ENCODE results near the gene WWOX. TPM values are rescaled to one million over a fixed set of nuclear protein-coding genes. Genes with fewer than 3 reads are reported as not detected.

Gene WWOX
- total and polyA plus RNA-seq, 4 donors = 5.4 to 61.5 (median 18.4) TPM

DNA sequence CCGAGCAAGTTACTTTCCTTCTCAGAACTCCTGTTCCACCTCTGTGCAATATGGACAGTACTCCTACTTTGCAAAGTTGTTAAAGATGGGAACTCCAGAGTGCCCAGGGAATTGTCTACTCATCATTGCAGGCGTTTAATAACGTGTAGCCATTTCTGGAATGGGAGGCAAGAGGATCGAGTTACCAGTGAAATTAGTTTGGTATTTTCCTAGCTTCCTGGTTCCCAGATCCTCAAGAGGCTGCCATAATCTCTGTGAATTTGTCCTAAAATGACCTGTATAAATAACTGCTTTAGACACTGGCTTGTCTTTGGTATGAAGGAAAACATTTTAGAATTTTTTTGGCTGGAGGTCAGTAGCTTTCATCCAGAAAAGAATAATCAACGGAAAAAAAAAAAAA, 27.7 kb downstream of the WWOX start:
- TF ChIP-seq, protein P1, sequence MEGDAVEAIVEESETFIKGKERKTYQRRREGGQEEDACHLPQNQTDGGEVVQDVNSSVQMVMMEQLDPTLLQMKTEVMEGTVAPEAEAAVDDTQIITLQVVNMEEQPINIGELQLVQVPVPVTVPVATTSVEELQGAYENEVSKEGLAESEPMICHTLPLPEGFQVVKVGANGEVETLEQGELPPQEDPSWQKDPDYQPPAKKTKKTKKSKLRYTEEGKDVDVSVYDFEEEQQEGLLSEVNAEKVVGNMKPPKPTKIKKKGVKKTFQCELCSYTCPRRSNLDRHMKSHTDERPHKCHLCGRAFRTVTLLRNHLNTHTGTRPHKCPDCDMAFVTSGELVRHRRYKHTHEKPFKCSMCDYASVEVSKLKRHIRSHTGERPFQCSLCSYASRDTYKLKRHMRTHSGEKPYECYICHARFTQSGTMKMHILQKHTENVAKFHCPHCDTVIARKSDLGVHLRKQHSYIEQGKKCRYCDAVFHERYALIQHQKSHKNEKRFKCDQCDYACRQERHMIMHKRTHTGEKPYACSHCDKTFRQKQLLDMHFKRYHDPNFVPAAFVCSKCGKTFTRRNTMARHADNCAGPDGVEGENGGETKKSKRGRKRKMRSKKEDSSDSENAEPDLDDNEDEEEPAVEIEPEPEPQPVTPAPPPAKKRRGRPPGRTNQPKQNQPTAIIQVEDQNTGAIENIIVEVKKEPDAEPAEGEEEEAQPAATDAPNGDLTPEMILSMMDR (IDR thresholded peaks at IDR 0.05; ENCODE audit: control extremely low read depth, extremely low read depth) = no peak
- Histone ChIP-seq H3K27me3 (ENCODE audit: control insufficient read depth in 3 of 3, insufficient read depth in 3 of 3, low read length in 2 of 3) (no peaks in the 10 kb centered on the region), H3K9me3 (ENCODE audit: control insufficient read depth in 4 of 4, insufficient read depth in 3 of 4, low read length in 3 of 4) (peaks cover 0 to 3% (median 0%) of the 10 kb centered on the region in 4 donors), H3K9ac (ENCODE audit: insufficient read depth in 1 of 2, low read length in 2 of 2) (no peak overlapping the region), H3K4me3 (no peak overlapping the region), H3K27ac (ENCODE audit: low read depth in 1 of 2, low read length in 1 of 2) (peak overlapping the region in 1 of 2 donors; percentile 23), H3K4me1 (ENCODE audit: control insufficient read depth in 5 of 5, insufficient read depth in 5 of 5, low read length in 5 of 5) (peaks cover 0 to 49% (median 6%) of the 10 kb centered on the region in 5 donors), H3K36me3 (ENCODE audit: control insufficient read depth in 4 of 4, insufficient read depth in 4 of 4, low read length in 4 of 4) (no peaks in the 10 kb centered on the region)
- DNase-seq (peak in 2 of 3 donors; percentile 60 to 63), ATAC-seq (ENCODE audit: insufficient read depth, low FRiP score) (no peak)
- WGBS, 2 donors = 39 to 66% methylated on average over 5 of the region's 5 CpGs

DNA sequence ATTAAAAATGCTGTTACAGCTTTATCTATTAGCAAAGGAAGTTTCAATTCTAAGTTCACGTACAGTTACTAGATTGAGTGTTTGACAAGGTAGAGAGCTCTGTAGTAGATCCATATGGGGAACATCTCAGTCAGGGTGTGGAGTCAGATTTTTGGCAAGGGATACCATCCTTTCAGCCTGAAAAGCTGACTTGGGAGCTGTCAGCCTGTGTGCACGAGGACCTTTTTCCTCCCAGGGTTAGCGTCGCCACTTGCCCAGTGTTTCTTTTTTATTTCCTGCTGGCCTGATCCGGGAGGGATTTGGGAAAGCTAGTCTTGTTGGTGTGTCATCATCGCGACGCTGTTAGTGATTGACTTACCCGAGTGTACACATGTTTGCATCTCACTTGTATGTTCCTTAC, 29.5 kb downstream of the WWOX start:
- H3K36me3 ChIP-seq (ENCODE audit: control insufficient read depth in 4 of 4, insufficient read depth in 4 of 4, low read length in 4 of 4) = peaks cover 0 to 2% (median 0%) of the 10 kb centered on the region in 4 donors
- no peak overlapping the region for H3K9ac ChIP-seq (ENCODE audit: insufficient read depth in 1 of 2, low read length in 2 of 2)

DNA sequence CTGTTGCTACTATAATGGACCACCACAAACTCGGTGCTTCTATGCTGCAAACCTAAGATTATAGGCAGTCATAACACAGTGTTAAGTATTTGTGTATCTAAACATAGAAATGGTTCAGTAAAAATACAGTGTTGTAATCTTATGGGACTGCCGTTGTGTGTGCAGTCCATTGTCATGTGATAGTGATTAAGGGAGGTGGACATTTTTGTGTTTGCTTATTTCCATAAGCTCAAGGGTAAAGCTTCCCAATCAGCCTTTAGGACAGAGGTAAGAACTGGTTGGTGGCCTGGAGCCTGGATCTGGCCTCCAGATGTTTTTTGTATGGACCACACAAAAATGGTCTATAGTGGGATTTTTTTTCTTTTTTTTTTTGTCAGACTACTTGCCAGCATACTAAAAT, 29.9 kb downstream of the WWOX start:
- DNase-seq (no peak), ATAC-seq (ENCODE audit: insufficient read depth, low FRiP score) (no peak)
- H3K4me1 ChIP-seq (ENCODE audit: control insufficient read depth in 5 of 5, insufficient read depth in 5 of 5, low read length in 5 of 5) = peaks cover 0 to 41% (median 6%) of the 10 kb centered on the region in 5 donors
- TF ChIP-seq, protein P1 (IDR thresholded peaks at IDR 0.05; ENCODE audit: control extremely low read depth, extremely low read depth) = no peak
- no peaks in the 10 kb centered on the region for H3K27me3 ChIP-seq (ENCODE audit: control insufficient read depth in 3 of 3, insufficient read depth in 3 of 3, low read length in 2 of 3)
- no peak overlapping the region for H3K27ac ChIP-seq (ENCODE audit: low read depth in 1 of 2, low read length in 1 of 2)
- no peak overlapping the region for H3K9ac ChIP-seq (ENCODE audit: insufficient read depth in 1 of 2, low read length in 2 of 2)
- 72 to 80% methylated on average over 2 of the region's 2 CpGs for WGBS, 2 donors
- H3K9me3 ChIP-seq (ENCODE audit: control insufficient read depth in 4 of 4, insufficient read depth in 3 of 4, low read length in 3 of 4) = peaks cover 0 to 3% (median 0%) of the 10 kb centered on the region in 4 donors
- no peak overlapping the region for H3K4me3 ChIP-seq
- H3K36me3 ChIP-seq (ENCODE audit: control insufficient read depth in 4 of 4, insufficient read depth in 4 of 4, low read length in 4 of 4) = peaks cover 0 to 2% (median 0%) of the 10 kb centered on the region in 4 donors

More for the DNA sequence above, 29.5 kb downstream of the WWOX start:
- WGBS, 2 donors = 67 to 69% methylated on average over 9 of the region's 9 CpGs
- Histone ChIP-seq H3K9me3 (ENCODE audit: control insufficient read depth in 4 of 4, insufficient read depth in 3 of 4, low read length in 3 of 4) (peaks cover 0 to 3% (median 0%) of the 10 kb centered on the region in 4 donors), H3K4me3 (no peak overlapping the region), H3K27me3 (ENCODE audit: control insufficient read depth in 3 of 3, insufficient read depth in 3 of 3, low read length in 2 of 3) (no peaks in the 10 kb centered on the region), H3K4me1 (ENCODE audit: control insufficient read depth in 5 of 5, insufficient read depth in 5 of 5, low read length in 5 of 5) (peaks cover 0 to 45% (median 6%) of the 10 kb centered on the region in 5 donors), H3K27ac (ENCODE audit: low read depth in 1 of 2, low read length in 1 of 2) (no peak overlapping the region)
- ATAC-seq (ENCODE audit: insufficient read depth, low FRiP score) = peak; percentile 27
- DNase-seq = peak; percentile 87 to 98 (median 96)
- TF ChIP-seq, protein P1 (IDR thresholded peaks at IDR 0.05; ENCODE audit: control extremely low read depth, extremely low read depth) = no peak
